HG03097 (cell line): ENCODE measurements around the gene MOCS1.

Experiments
- ATAC-seq: cut with Tn5 transposase; IDR thresholded peaks from one replicate; pipeline ENCODE4 v1.9.1; 2021; ENCODE audit not compliant: unreplicated experiment, low FRiP score

Gene MOCS1

GRCh38 chr6:39905640-39905975 is 28.7 kb downstream of the MOCS1 start:
- no peak for ATAC-seq

DNA sequence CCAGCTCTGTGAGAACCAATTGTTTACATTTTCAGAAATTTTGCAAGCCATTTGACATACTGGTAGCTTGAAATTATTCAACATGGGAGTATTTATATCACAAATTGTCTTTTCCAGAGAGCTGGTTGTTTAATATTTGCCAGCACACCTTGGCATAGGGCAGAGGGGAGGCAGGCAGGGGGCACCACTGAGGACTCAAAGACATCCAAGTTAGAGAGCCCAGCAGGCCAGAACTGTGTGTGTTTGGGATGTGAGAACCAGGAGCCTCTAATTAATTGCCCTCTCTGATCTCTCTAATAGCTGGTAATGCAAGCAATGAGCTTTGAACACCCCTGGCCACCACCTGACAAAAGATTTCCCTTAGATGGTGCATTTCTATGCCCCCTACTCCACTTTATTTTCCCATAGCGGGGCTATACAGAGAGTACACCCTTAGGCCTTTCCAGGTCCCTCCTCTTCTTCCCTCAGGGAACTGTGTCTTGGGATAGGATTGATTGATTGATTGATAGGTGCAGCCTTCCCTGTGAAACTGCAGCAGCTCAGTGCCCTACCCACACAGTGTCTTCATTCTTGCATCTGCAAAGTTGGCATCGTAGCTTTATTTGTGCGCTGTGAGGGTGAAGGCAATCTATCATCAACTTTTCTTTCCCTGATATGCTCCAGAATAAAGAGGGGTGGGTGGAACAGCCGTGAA is 29.2 kb downstream of the MOCS1 start:
- ATAC-seq, result no peak

- ATAC-seq, result no peak
Measured at GRCh38 chr6:39903656-39904055, 30.6 kb downstream of the MOCS1 start.

DNA sequence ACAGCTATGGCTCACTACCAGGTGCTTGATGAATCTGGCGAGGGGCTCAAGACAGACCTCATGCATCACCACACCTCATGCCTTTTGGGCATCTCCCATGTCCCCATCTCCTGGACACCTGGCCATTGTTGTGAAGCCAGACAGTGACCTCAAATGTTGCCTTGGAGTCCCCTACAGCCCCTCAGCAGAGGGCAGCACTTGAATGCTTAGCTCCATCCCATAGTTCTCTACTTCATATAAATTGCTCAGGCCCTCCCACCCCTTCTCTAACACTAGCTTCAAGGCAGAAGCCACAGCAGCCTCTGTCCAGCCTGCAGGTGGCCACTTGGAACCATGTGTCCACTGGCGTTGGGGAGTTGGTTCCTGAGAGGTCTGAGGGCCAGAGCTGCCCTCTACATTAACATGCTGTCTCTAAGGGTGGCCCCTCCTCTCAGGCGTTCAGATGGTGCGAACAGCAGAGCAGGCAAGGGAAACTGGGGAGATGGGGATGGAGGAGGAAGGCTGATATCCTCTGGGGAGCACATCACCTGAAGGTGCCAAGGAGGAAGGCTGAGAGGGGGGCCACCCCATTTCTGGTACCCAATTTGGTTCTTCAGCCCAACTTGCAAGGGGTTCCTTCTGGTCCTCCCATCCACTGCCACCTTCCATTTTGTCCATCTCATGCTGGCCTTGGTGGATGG is 31.3 kb downstream of the MOCS1 start:
- no peak for ATAC-seq

DNA sequence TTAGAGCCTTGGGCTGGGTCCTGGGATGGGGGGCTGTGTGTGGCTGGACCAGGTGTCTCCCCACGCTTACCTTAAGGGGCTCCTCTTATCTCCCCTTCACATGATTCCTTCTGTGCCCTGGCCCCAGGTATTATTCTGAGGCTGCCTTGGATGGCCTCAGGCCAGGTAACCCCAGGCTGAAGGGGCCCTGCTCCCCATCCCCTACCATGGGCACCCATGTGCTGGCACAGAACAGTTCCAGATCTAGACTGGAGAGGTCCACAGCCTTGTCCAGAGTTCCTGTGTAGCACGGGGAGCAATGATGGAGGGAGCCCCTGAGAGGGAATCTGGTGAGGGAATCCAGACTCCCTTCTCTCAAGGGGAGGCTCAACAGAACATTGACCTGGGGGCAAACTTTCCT is 32.1 kb downstream of the MOCS1 start:
- no peak for ATAC-seq

DNA sequence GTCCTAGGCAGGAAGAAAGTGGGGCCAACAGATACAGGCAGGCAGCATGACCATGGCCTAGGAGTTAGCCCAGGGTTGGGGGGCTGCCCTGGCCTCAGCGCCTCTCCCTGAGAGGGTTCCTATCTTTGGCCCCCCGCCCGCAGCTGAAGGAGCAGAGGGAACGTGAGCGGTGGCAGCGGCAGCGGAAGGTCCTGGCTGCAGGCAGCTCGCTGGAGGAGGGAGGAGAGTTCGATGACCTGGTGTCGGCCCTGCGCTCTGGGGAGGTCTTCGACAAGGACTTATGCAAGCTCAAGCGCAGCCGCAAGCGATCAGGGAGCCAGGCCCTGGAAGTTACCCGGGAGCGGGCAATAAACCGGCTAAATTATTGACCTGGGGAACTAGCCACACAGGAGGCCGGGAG is 32.6 kb downstream of the MOCS1 start:
- ATAC-seq, result no peak

- no peak for ATAC-seq
Measured at GRCh38 chr6:39901116-39901655, 33.1 kb downstream of the MOCS1 start.

DNA sequence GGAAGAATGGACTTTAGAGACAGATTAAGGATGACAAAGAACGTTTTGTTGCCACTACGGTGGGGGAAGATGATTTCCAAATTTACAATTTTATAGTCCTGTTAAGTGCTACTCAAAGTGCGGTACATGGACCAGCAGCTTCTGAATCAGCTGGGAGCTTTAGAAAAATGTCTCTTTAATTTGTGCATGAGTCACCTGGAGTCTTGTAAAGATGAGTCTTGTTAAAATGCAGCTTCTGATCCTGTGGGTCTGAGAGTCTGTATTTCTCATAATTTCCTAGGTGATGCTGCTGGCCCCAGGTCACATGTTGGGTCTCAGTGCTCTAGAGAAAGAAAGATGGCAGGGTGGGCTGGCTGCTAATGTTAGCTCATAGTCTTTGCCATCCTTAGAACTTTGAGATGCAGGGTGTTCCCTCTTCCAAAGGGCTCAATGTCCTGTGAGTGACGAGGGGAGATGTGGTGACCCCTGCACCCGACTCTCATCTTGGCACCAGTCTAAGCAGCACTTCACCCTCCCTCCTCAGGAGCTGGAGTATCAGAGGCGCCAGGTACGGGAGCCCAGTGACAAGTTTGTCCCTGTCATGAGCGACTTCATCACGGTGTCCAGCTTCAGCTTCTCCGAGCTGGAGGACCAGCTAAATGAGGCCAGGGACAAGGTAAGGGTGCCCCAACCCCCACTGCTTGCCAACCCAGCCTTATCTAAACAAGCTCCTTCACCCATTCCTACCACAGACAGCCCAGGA is 34.5 kb downstream of the MOCS1 start:
- no peak for ATAC-seq

DNA sequence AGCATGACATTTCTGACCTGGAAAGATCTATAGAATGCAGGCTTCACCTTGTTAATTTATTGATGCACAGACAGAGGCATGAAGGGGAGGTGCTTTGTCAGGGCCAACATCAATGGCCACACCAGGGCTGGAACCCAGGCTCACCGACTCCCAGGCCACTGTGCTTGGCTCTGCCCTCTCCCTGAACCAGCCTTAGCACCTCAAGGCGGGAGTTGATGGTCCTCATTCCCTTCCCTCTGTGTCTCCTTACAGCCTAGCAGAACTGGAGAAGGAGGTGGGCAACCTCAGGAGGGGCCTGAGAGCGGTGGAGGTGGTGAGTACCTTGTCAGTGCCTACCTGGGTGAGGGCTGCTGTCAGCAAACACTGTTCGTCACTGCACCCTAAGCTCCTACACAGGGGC is 35.6 kb downstream of the MOCS1 start:
- ATAC-seq, result no peak

DNA sequence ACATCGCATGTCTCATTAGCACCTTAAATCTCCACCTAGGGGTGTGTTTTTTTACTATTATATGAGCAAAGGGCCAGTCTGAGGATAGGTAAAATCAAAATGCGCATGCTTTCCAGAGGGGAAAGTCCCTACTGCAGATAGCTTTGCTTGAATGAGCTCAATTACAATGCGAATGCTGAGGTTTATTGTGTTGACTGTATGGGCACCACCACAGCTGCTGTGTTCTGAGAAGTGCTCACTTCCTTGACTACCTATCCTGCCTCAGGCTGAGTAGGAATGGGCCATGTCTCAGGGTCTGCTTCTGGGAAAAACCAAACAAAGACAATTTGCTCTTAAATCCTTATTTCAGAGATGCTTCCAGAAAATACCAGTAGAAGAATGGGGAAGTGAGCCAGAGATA is 36.6 kb downstream of the MOCS1 start:
- no peak for ATAC-seq

- no peak for ATAC-seq
Measured at GRCh38 chr6:39896701-39897100, 37.6 kb downstream of the MOCS1 start.

DNA sequence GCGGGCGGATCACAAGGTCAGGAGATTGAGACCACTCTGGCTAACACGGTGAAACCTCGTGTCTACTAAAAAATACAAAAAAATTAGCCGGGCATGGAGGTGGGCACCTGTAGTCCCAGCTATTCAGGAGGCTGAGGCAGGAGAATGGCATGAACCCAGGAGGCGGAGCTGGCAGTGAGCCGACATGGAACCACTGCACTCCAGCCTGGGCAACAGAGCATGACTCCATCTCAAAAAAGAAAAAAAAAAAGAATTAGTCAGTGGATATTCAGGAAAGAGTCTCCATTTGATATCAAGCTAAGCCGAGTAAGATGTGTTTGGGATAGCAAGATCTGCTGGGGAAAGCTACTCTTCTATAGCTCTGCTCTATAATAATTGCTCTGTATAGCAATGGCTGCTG is 41.0 kb downstream of the MOCS1 start:
- no peak for ATAC-seq

GRCh38 chr6:39892490-39893129 is 41.7 kb downstream of the MOCS1 start:
- ATAC-seq, result no peak

DNA sequence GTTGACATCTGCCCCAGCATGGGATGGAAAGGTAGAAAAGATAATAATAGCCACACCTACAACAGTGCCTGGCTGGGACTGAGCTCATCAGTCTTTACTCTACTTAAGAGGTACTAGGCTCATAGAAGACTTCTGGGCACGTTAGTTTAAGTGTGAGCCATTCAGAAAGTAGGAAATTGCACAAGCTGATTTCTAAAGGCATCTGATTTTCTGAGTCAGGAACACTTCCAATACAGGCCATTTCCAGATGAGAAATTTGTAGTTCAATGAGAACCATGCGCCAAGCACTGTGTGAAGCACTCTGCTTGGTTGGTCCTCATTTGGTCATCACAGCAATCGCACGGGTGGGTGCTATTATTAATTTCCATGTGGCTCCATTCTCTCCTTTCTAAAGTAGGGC is 42.3 kb downstream of the MOCS1 start:
- ATAC-seq, result no peak

DNA sequence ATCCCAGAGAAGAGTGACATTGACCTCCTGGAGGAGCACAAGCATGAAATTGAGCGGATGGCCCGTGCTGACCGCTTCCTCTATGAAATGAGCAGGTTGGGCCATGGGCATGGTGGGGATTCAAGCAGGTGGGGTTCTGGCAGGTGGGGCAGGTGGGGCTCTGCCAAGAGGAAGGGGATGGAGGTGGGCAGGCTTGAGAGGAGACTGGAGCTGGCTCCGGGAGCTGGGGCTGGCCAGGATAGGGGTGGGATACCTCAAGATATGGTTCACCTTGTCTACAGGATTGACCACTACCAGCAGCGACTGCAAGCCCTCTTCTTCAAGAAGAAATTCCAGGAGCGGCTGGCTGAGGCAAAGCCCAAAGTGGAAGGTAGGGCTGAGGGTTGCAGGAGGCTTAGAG is 42.9 kb downstream of the MOCS1 start:
- no peak for ATAC-seq

- ATAC-seq, result no peak
Measured at GRCh38 chr6:39889229-39889628, 45.0 kb downstream of the MOCS1 start.

- no peak for ATAC-seq
Measured at GRCh38 chr6:39887692-39888450, 46.4 kb downstream of the MOCS1 start.

DNA sequence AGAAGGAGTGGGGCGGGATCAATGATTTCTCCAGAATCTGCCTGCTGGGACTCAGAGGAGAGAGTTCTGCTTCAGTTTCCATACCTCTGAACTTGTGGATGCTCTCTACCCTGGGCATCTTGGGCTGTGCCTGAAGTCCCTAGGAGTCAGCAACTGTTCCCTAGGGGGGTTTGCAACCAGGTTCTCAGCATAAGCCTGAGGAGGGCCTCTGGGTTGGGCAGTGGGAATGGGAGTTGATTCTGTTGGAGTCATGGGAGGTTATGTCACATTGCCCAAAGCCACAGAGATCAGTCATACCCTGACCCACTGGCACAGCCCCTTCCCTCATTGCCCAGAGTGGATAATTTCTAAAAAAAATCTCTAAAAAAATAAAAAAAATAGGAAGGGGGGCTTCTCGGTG is 47.4 kb downstream of the MOCS1 start:
- ATAC-seq, result no peak

DNA sequence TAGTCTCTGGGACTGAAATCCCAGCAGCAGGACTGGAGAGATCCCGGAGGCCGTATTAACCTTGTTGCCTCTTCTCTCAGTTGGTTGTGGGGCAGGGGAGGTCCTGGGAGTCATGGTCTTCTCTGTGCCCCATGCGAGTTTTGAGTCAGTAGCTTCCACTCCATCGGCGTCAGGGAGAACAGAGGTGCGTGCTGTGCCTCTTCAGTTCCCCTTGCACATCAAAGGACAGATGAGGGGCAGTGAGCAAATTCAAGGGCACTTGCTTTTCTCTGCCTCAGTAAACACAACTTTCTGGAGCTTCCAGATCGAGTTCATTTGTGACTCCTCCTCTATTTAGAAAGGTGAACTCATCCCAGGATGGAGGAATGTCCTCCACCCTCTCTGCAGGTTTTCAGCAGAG is 48.6 kb downstream of the MOCS1 start:
- ATAC-seq, result no peak

- no peak for ATAC-seq
Measured at GRCh38 chr6:39884696-39885095, 49.6 kb downstream of the MOCS1 start.

DNA sequence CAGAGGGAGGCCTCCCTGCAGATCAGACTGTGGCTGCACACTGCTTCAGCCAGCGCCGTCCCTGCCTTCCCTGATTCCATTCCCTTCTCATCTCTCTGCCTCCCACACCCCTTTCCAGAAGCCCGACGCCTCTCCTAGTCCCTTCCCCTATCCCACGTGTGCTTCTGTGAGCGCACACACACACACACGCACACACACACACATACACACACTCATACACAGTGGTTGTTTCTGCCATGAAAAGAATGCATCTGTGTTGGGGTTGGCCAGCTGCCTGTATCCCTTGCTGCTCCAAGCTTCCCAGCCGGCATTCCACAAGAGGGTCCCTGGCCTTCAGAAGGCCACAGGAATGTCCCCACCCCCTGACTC is 51.7 kb downstream of the MOCS1 start:
- ATAC-seq, result no peak
